Aorta (tissue), 5 donors: ENCODE data around the gene ARHGAP26. TPM values are rescaled to one million over a fixed set of nuclear protein-coding genes. Genes with fewer than 3 reads are reported as not detected.
"Not testable (repeated sequence)": the region's sequence is repeated elsewhere in the genome, so short reads cannot be mapped to it uniquely, and the experiment has no call there.

Source experiments
- ATAC-seq: fragments of 200-7000 bp; cut with Tn5 transposase; one replicate; pipeline ENCODE4 v1.9.1; 2022; ENCODE audit warnings: moderate library complexity; ENCODE audit not compliant: low FRiP score
- DNase-seq, 2 donors: peaks; one replicate each; pipeline ENCODE4 v3.0.0-alpha.2; 2020
- H3K27ac ChIP-seq, 2 donors: one replicate each; pipeline ENCODE4 v1.5.1; 2013; ENCODE audit warnings: low read length in 2 of 2, mild to moderate bottlenecking in 2 of 2, moderate library complexity in 2 of 2, control low read depth in 1 of 2, inconsistent platforms in 1 of 2, low read depth in 1 of 2
- H3K27me3 ChIP-seq, 2 donors: one replicate each; pipeline ENCODE4 v1.6.1; 2013; ENCODE audit warnings: control low read depth in 1 of 2, low read length in 1 of 2, mild to moderate bottlenecking in 1 of 2, moderate library complexity in 1 of 2; ENCODE audit not compliant: insufficient read depth in 2 of 2, control insufficient read depth in 1 of 2
- H3K36me3 ChIP-seq, 2 donors: one replicate each; pipeline ENCODE4 v1.6.1; 2013; ENCODE audit warnings: control low read depth in 1 of 2, low read length in 1 of 2, mild to moderate bottlenecking in 1 of 2; ENCODE audit not compliant: insufficient read depth in 2 of 2, control insufficient read depth in 1 of 2
- H3K4me1 ChIP-seq, 2 donors: one replicate each; pipeline ENCODE4 v1.6.1; 2013; ENCODE audit warnings: low read length in 2 of 2, control low read depth in 1 of 2, mild to moderate bottlenecking in 1 of 2, moderate library complexity in 1 of 2; ENCODE audit not compliant: insufficient read depth in 2 of 2, control insufficient read depth in 1 of 2
- H3K4me3 ChIP-seq, 2 donors: one replicate each; pipeline ENCODE4 v1.5.1; 2013; ENCODE audit warnings: low read length in 2 of 2, control low read depth in 1 of 2, mild to moderate bottlenecking in 1 of 2
- H3K9me3 ChIP-seq: one replicate; pipeline ENCODE4 v1.6.1; 2013; ENCODE audit warnings: mild to moderate bottlenecking, low read length; ENCODE audit not compliant: control insufficient read depth
- WGBS, 2 donors: extraction: QIAGEN DNeasy Blood & Tissue Kit; methylation state at CpG; one replicate each; pipeline ENCODE4 v1.1.7; 2013; 5-methylcytosine and 5-hydroxymethylcytosine counted together
- intact Hi-C, 2 donors: fragments of 100-400 bp; cut with DNase I; formaldehyde crosslinking; loops; one replicate each; pipeline versions ENCODE4 v1.14.2 to v1.15.0; 2022
- polyA plus RNA-seq, 2 donors: library from polyadenylated mRNA; stranded (reverse); fragments of 200-250 nt; gene quantifications; one replicate each; pipeline ENCODE4 v1.2.3, GENCODE V29; 2013
- total RNA-seq, 2 donors: library from RNA; stranded (reverse); fragmentation: NEBNext Ultra II Directional; extraction: Animal tissue kit (Norgen Biotek cat#: 25700); gene quantifications; one replicate each; pipeline ENCODE4 v1.2.1, GENCODE V29; 2021
- donor health status: healthy with polysubstance abuse.
- donor health status: Bipolar disorder and iron deficiency.
- donor health status: DM: no; HTN: no; CAD: no.
- donor health status: DM: no; HTN: no; CAD: no.
- donor health status: DM: yes; HTN: yes; CAD: no.

ARHGAP26 gene
- total and polyA plus RNA-seq, 4 donors = 4.5 to 70.7 (median 29.6) TPM

GRCh38 chr5:143203301-143203956 is 433.3 kb downstream of the ARHGAP26 start:
- H3K27ac ChIP-seq, intact Hi-C loops, H3K27me3 ChIP-seq, H3K4me3 ChIP-seq, ATAC-seq, H3K36me3 ChIP-seq, DNase-seq, H3K9me3 ChIP-seq, H3K4me1 ChIP-seq: not testable (repeated sequence)
- WGBS, 2 donors = 93 to 99% methylated on average over 4 of the region's 4 CpGs

GRCh38 chr5:143204474-143205246 is 434.5 kb downstream of the ARHGAP26 start:
- Histone ChIP-seq H3K9me3 (no peaks in the 10 kb centered on the region), H3K27ac (no peak overlapping the region), H3K4me1 (peaks cover 2 to 3% of the 10 kb centered on the region in 2 donors), H3K27me3 (no peaks in the 10 kb centered on the region), H3K4me3 (no peak overlapping the region), H3K36me3 (no peaks in the 10 kb centered on the region)
- WGBS, 2 donors = 55 to 62% methylated on average over 7 of the region's 7 CpGs
- no peak for DNase-seq
- ATAC-seq = no peak
- intact Hi-C loops = no loop called here

GRCh38 chr5:143205386-143205785 is 435.2 kb downstream of the ARHGAP26 start:
- Histone ChIP-seq H3K4me3 (no peak overlapping the region), H3K27ac (no peak overlapping the region), H3K9me3 (no peaks in the 10 kb centered on the region), H3K36me3 (no peaks in the 10 kb centered on the region), H3K4me1 (peaks cover 2 to 3% of the 10 kb centered on the region in 2 donors), H3K27me3 (no peaks in the 10 kb centered on the region)
- 57 to 67% methylated on average over 3 of the region's 3 CpGs for WGBS, 2 donors
- ATAC-seq (peak; percentile 53), DNase-seq (peak in 1 of 2 donors; percentile 57)
- intact Hi-C loops = no loop called here

GRCh38 chr5:143205883-143206195 is 435.7 kb downstream of the ARHGAP26 start:
- Histone ChIP-seq H3K9me3 (no peaks in the 10 kb centered on the region), H3K36me3 (no peaks in the 10 kb centered on the region), H3K27ac (no peak overlapping the region), H3K4me1 (peaks cover 2 to 3% of the 10 kb centered on the region in 2 donors), H3K27me3 (no peaks in the 10 kb centered on the region), H3K4me3 (no peak overlapping the region)
- DNase-seq (no peak), ATAC-seq (no peak)
- WGBS, 2 donors = 73 to 77% methylated on average over 3 of the region's 3 CpGs
- intact Hi-C loops = no loop called here

- H3K27ac ChIP-seq = no peak overlapping the region
- H3K4me3 ChIP-seq = no peak overlapping the region
- intact Hi-C loops = no loop called here
- ATAC-seq = no peak
- WGBS, 2 donors = 94 to 96% methylated on average over 19 of the region's 19 CpGs
- H3K36me3 ChIP-seq = no peaks in the 10 kb centered on the region
- peaks cover 2 to 3% of the 10 kb centered on the region in 2 donors for H3K4me1 ChIP-seq
- DNase-seq = no peak
- no peaks in the 10 kb centered on the region for H3K9me3 ChIP-seq
- H3K27me3 ChIP-seq = no peaks in the 10 kb centered on the region
These were observed 436.2 kb downstream of the ARHGAP26 start for GRCh38 chr5:143206196-143207053.

GRCh38 chr5:143207058-143207457 is 436.9 kb downstream of the ARHGAP26 start:
- intact Hi-C loops = no loop called here
- Histone ChIP-seq H3K27ac (no peak overlapping the region), H3K4me3 (no peak overlapping the region), H3K9me3 (no peaks in the 10 kb centered on the region), H3K36me3 (no peaks in the 10 kb centered on the region), H3K27me3 (no peaks in the 10 kb centered on the region), H3K4me1 (peaks cover 2 to 3% of the 10 kb centered on the region in 2 donors)
- DNase-seq (no peak), ATAC-seq (no peak)
- WGBS, 2 donors = 98% methylated on average over 13 of the region's 13 CpGs

GRCh38 chr5:143207563-143208364 is 437.6 kb downstream of the ARHGAP26 start:
- Histone ChIP-seq H3K4me1 (peaks cover 2 to 3% of the 10 kb centered on the region in 2 donors), H3K27me3 (no peaks in the 10 kb centered on the region), H3K36me3 (no peaks in the 10 kb centered on the region), H3K9me3 (no peaks in the 10 kb centered on the region), H3K4me3 (no peak overlapping the region), H3K27ac (no peak overlapping the region)
- intact Hi-C loops = no loop called here
- 87 to 91% methylated on average over 13 of the region's 13 CpGs for WGBS, 2 donors
- DNase-seq = no peak
- no peak for ATAC-seq

- H3K27me3 ChIP-seq = no peaks in the 10 kb centered on the region
- H3K9me3 ChIP-seq = no peaks in the 10 kb centered on the region
- DNase-seq (no peak), ATAC-seq (no peak)
- WGBS, 2 donors = 86 to 91% methylated on average over 2 of the region's 2 CpGs
- intact Hi-C loops = no loop called here
- H3K4me1 ChIP-seq = peaks cover 3% of the 10 kb centered on the region in 2 donors
- no peak overlapping the region for H3K4me3 ChIP-seq
- no peak overlapping the region for H3K27ac ChIP-seq
- no peaks in the 10 kb centered on the region for H3K36me3 ChIP-seq
These were observed 438.1 kb downstream of the ARHGAP26 start for GRCh38 chr5:143208365-143208641.
